Lower lobe of right lung (tissue), 2 donors: Measurements from ENCODE around the gene DNM2. TPM values are rescaled to one million over a fixed set of nuclear protein-coding genes. Genes with fewer than 3 reads are reported as not detected.

Experiments used
- ATAC-seq, 2 donors: fragments of 200-7000 bp; cut with Tn5 transposase; one replicate each; pipeline ENCODE4 v1.9.1; 2020 to 2022; ENCODE audit warnings: mild to moderate bottlenecking in 2 of 2, moderate library complexity in 2 of 2
- DNase-seq: peaks from one replicate; pipeline ENCODE4 v3.0.0-alpha.2; 2020
- H3K27ac ChIP-seq: fragments of 200-600 bp; one replicate; pipeline ENCODE4 v1.8.0; 2022
- H3K27me3 ChIP-seq: fragments of 200-600 bp; one replicate; pipeline ENCODE4 v1.8.0; 2022; ENCODE audit warnings: low read depth
- H3K36me3 ChIP-seq: fragments of 200-600 bp; one replicate; pipeline ENCODE4 v1.8.0; 2022; ENCODE audit warnings: mild to moderate bottlenecking
- H3K4me1 ChIP-seq: fragments of 200-600 bp; one replicate; pipeline ENCODE4 v1.8.0; 2022
- H3K4me3 ChIP-seq: fragments of 200-600 bp; one replicate; pipeline ENCODE4 v1.8.0; 2022; ENCODE audit warnings: mild to moderate bottlenecking
- H3K9me3 ChIP-seq: fragments of 200-600 bp; one replicate; pipeline ENCODE4 v1.8.0; 2022
- CTCF ChIP-seq: fragments of 200-600 bp; IDR thresholded peaks from one replicate; pipeline ENCODE4 v1.8.0; 2022; ENCODE audit warnings: antibody characterized with exemption, mild to moderate bottlenecking
- intact Hi-C: fragments of 100-400 bp; cut with DNase I; formaldehyde crosslinking; loops from one replicate; pipeline ENCODE4 v1.11.0; 2022
- total RNA-seq: library from RNA; stranded (reverse); fragmentation: NEBNext Ultra II Directional; extraction: Animal tissue kit (Norgen Biotek cat#: 25700); gene quantifications from one replicate; pipeline ENCODE4 v1.2.1, GENCODE V29; 2021
- donor health status: DM: no; HTN: yes; CAD: no; lungs with severe emphysema.

Gene DNM2
- total RNA-seq, 1 donor from 2014 or later, result 282 TPM

DNA sequence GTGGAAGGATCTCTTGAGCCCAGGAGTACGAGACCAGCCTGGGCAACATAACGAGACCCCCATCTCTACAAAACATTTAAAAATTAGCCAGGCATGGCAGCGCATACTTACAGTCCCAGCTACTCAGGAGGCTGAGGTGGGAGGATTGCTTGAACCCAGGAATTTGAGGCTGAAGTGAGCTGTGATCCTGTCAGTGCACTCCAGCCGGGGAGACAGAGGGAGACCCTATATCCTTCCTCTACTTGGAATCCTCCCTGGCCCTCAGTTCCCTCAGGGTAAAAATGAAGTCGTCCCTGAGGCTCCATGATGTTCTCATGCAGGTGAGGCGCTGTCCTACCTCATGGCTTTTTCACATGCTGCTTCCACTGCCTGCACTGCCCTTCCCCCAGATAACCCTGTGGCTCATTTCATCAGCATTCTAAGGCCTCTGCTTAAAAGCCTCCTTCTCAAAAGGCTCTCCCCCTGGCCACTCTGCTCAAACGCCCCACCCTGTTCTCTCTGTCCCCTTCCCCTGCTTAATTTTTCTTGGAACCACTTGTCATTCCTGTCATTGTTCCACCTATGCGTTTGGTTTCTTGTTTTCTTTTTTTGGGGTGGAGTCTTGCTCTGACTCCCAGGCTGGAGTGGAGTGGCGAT lies 19.2 kb downstream of the DNM2 start:
- intact Hi-C loops, result no loop called here
- peak; percentile 87 to 93 for ATAC-seq
- H3K9me3 ChIP-seq, result no peaks in the 10 kb centered on the region
- DNase-seq, result peak; percentile 70
- H3K36me3 ChIP-seq, result no peaks in the 10 kb centered on the region
- no peak overlapping the region for H3K4me3 ChIP-seq
- peaks cover 65% of the 10 kb centered on the region for H3K4me1 ChIP-seq
- peak overlapping the region; percentile 78 for H3K27ac ChIP-seq
- no peaks in the 10 kb centered on the region for H3K27me3 ChIP-seq
- TF ChIP-seq CTCF, result no peak

- H3K4me3 ChIP-seq, result no peak overlapping the region
- no peak for DNase-seq
- intact Hi-C loops, result no loop called here
- H3K36me3 ChIP-seq, result no peaks in the 10 kb centered on the region
- H3K9me3 ChIP-seq, result no peaks in the 10 kb centered on the region
- ATAC-seq, result peak; percentile 6 to 8
- peaks cover 66% of the 10 kb centered on the region for H3K4me1 ChIP-seq
- no peaks in the 10 kb centered on the region for H3K27me3 ChIP-seq
- peak overlapping the region; percentile 78 for H3K27ac ChIP-seq
- TF ChIP-seq CTCF, result no peak
Measured at GRCh38 chr19:10737722-10738121, 19.8 kb downstream of the DNM2 start.

DNA sequence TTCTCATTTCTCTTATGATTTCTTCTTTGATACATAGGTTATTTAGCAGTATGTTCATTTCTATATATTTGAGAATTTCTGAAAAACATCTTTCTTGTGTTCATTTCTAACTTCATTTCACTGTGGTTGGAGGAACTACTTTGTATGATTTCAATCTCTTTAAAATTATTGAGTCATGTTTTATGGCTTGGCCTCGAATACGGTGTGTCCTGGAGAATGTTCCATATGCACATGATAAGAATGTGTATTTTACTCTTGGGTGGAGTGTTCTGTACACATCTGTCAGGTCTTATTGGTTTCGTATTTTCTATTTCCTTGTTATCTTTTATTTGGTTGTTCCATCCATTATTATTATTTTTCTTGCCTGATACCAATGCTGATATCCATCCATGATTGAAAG lies 22.9 kb downstream of the DNM2 start:
- intact Hi-C loops, result no loop called here
- peaks cover 88% of the 10 kb centered on the region for H3K4me1 ChIP-seq
- peak in 1 of 2 donors; percentile 67 for ATAC-seq
- peak overlapping the region; percentile 78 for H3K27ac ChIP-seq
- no peak for DNase-seq
- no peaks in the 10 kb centered on the region for H3K9me3 ChIP-seq
- no peak overlapping the region for H3K4me3 ChIP-seq
- TF ChIP-seq CTCF, result no peak
- no peaks in the 10 kb centered on the region for H3K27me3 ChIP-seq
- H3K36me3 ChIP-seq, result no peaks in the 10 kb centered on the region

GRCh38 chr19:10742476-10742875 lies 24.6 kb downstream of the DNM2 start:
- TF ChIP-seq CTCF, result no peak
- no peaks in the 10 kb centered on the region for H3K9me3 ChIP-seq
- DNase-seq (no peak), ATAC-seq (no peak)
- no peak overlapping the region for H3K4me3 ChIP-seq
- H3K36me3 ChIP-seq, result no peaks in the 10 kb centered on the region
- H3K27me3 ChIP-seq, result no peaks in the 10 kb centered on the region
- H3K4me1 ChIP-seq, result peaks cover 80% of the 10 kb centered on the region
- intact Hi-C loops, result no loop called here
- peak overlapping the region; percentile 60 for H3K27ac ChIP-seq

GRCh38 chr19:10744253-10744798 lies 26.4 kb downstream of the DNM2 start:
- H3K9me3 ChIP-seq, result no peaks in the 10 kb centered on the region
- no peak for DNase-seq
- no peak overlapping the region for H3K4me3 ChIP-seq
- H3K27ac ChIP-seq, result peak overlapping the region; percentile 60
- no peak for TF ChIP-seq CTCF
- no peaks in the 10 kb centered on the region for H3K36me3 ChIP-seq
- intact Hi-C loops, result no loop called here
- no peaks in the 10 kb centered on the region for H3K27me3 ChIP-seq
- peaks cover 80% of the 10 kb centered on the region for H3K4me1 ChIP-seq
- no peak for ATAC-seq
